Natural killer cell (primary cell): ENCODE data around the gene CSNK1E. TPM values are rescaled to one million over a fixed set of nuclear protein-coding genes. Genes with fewer than 3 reads are reported as not detected.
A peak's percentile ranks its signal among the peaks of the same experiment; 100 is the strongest.

Source experiments
- ATAC-seq, 3 donors: fragments of 150-1000 bp in 2 of 3; fragments of 200-7000 bp in 1 of 3; cut with Tn5 transposase; 1 replicate in 1 of 3; 2 replicates in 2 of 3; pipeline ENCODE4 v1.10.0; 2021; ENCODE audit warnings: mild to moderate bottlenecking in 2 of 3, moderate library complexity in 2 of 3
- DNase-seq, 2 donors: peaks; one replicate each; pipeline versions ENCODE4 v3.0.0 to v3.0.0-alpha.2; 2013 to 2021; ENCODE audit warnings: mixed read lengths in 1 of 2
- H3K27ac ChIP-seq: one replicate; pipeline ENCODE4 v1.5.1; 2013; ENCODE audit warnings: mild to moderate bottlenecking, low read length
- H3K27me3 ChIP-seq: one replicate; pipeline ENCODE4 v1.6.1; 2013; ENCODE audit warnings: low read length; ENCODE audit not compliant: control insufficient read depth, insufficient read depth
- H3K36me3 ChIP-seq: one replicate; pipeline ENCODE4 v1.6.1; 2013; ENCODE audit warnings: low read length; ENCODE audit not compliant: control insufficient read depth, insufficient read depth
- H3K4me1 ChIP-seq: one replicate; pipeline ENCODE4 v1.6.1; 2013; ENCODE audit warnings: low read length; ENCODE audit not compliant: control insufficient read depth, insufficient read depth
- H3K4me3 ChIP-seq: one replicate; pipeline ENCODE4 v1.5.1; 2013; ENCODE audit warnings: low read length
- H3K9me3 ChIP-seq: one replicate; pipeline ENCODE4 v1.6.1; 2013; ENCODE audit warnings: low read length; ENCODE audit not compliant: control insufficient read depth, insufficient read depth
- H3K27ac Mint-ChIP-seq, 2 donors: one replicate each; pipeline ENCODE4 v1.8.0; 2022; ENCODE audit warnings: mild to moderate bottlenecking in 2 of 2, mixed read lengths in 2 of 2, moderate library complexity in 1 of 2
- H3K27me3 Mint-ChIP-seq, 2 donors: one replicate each; pipeline ENCODE4 v1.8.0; 2022; ENCODE audit warnings: low read depth in 2 of 2, mixed read lengths in 2 of 2
- H3K36me3 Mint-ChIP-seq: one replicate; pipeline ENCODE4 v1.8.0; 2022; ENCODE audit warnings: mixed read lengths
- H3K4me1 Mint-ChIP-seq, 2 donors: one replicate each; pipeline ENCODE4 v1.8.0; 2022; ENCODE audit warnings: mixed read lengths in 2 of 2
- H3K4me3 Mint-ChIP-seq: one replicate; pipeline ENCODE4 v1.8.0; 2022; ENCODE audit warnings: mild to moderate bottlenecking, moderate library complexity, mixed read lengths
- H3K9me3 Mint-ChIP-seq, 2 donors: one replicate each; pipeline ENCODE4 v1.8.0; 2022; ENCODE audit warnings: mixed read lengths in 2 of 2
- WGBS: methylation state at CpG from one replicate; pipeline ENCODE4 v1.1.7; 2013; ENCODE audit warnings: missing lambda C conversion rate; ENCODE audit not compliant: insufficient coverage; 5-methylcytosine and 5-hydroxymethylcytosine counted together
- intact Hi-C: fragments of 100-400 bp; cut with micrococcal nuclease; formaldehyde crosslinking; loops from one replicate; pipeline ENCODE4 v1.14.2; 2022
- total RNA-seq, 4 donors: library from RNA; stranded (reverse); fragments of 120-200 nt in 1 of 4; gene quantifications; one replicate each; pipeline versions ENCODE4 v1.2.3 to v1.2.4, GENCODE V29; 2013 to 2022
- TF ChIP-seq, protein P1 (sequence below): fragments of 200-600 bp; IDR thresholded peaks from one replicate; pipeline ENCODE4 v1.8.0; 2022; ENCODE audit warnings: antibody characterized with exemption

The CSNK1E gene
- total RNA-seq, 3 donors from 2014 or later (not counting 1 experiment from before 2014, with no cell fraction given): 126 to 178 (median 149) TPM

- Histone ChIP-seq H3K4me1 (peaks cover 79% of the 10 kb centered on the region), H3K27ac (no peak overlapping the region), H3K4me3 (no peak overlapping the region), H3K27me3 (no peaks in the 10 kb centered on the region), H3K36me3 (no peaks in the 10 kb centered on the region), H3K9me3 (no peaks in the 10 kb centered on the region)
- no peaks in the 10 kb centered on the region for H3K9me3 Mint-ChIP-seq
- no peak for DNase-seq
- peak overlapping the region; percentile 92 to 96 for H3K27ac Mint-ChIP-seq
- no peaks in the 10 kb centered on the region for H3K27me3 Mint-ChIP-seq
- WGBS: 84% methylated on average over 13 of the region's 13 CpGs
- H3K4me1 Mint-ChIP-seq: peaks cover 61 to 73% of the 10 kb centered on the region in 2 donors
- no peaks in the 10 kb centered on the region for H3K36me3 Mint-ChIP-seq
- H3K4me3 Mint-ChIP-seq: peak overlapping the region; percentile 75
- ATAC-seq: no peak
- intact Hi-C loops: no loop called here
- TF ChIP-seq, protein P1, sequence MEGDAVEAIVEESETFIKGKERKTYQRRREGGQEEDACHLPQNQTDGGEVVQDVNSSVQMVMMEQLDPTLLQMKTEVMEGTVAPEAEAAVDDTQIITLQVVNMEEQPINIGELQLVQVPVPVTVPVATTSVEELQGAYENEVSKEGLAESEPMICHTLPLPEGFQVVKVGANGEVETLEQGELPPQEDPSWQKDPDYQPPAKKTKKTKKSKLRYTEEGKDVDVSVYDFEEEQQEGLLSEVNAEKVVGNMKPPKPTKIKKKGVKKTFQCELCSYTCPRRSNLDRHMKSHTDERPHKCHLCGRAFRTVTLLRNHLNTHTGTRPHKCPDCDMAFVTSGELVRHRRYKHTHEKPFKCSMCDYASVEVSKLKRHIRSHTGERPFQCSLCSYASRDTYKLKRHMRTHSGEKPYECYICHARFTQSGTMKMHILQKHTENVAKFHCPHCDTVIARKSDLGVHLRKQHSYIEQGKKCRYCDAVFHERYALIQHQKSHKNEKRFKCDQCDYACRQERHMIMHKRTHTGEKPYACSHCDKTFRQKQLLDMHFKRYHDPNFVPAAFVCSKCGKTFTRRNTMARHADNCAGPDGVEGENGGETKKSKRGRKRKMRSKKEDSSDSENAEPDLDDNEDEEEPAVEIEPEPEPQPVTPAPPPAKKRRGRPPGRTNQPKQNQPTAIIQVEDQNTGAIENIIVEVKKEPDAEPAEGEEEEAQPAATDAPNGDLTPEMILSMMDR: no peak
These were observed 46.9 kb downstream of the CSNK1E start for GRCh38 chr22:38270091-38270992.

GRCh38 chr22:38269466-38269865 is 47.8 kb downstream of the CSNK1E start:
- Mint-ChIP-seq H3K4me3 (no peak overlapping the region), H3K9me3 (no peaks in the 10 kb centered on the region), H3K27me3 (no peaks in the 10 kb centered on the region), H3K27ac (peak overlapping the region; percentile 92 to 96), H3K4me1 (peaks cover 69 to 80% of the 10 kb centered on the region in 2 donors), H3K36me3 (no peaks in the 10 kb centered on the region)
- Histone ChIP-seq H3K9me3 (no peaks in the 10 kb centered on the region), H3K4me3 (no peak overlapping the region), H3K4me1 (peaks cover 86% of the 10 kb centered on the region), H3K36me3 (no peaks in the 10 kb centered on the region), H3K27me3 (no peaks in the 10 kb centered on the region), H3K27ac (no peak overlapping the region)
- intact Hi-C loops: loop anchor here (10.0 kb wide), 1 partner anchor 95 kb away; no protein-coding TSS in a partner anchor
- ATAC-seq (no peak), DNase-seq (no peak)
- 87% methylated on average over 7 of the region's 7 CpGs for WGBS
- TF ChIP-seq, protein P1: no peak

DNA sequence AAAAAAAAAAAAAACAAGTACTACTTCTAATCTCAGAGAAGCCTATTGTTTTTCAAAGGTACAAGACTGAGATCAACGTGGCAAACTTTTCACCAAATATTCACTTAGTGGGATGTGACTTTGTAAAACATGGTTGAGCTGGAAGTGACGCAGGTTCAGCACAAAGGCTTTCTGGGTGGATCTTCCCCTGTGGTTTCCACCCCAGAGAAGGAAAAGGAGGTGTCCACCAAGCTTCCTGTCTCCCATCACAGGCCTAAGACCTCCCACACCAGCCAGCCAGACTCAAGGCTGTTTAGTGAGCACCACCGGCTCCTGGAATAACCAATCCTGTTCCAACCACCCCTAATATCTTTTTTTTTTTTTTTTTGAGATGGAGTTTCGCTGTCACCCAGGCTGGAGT is 50.1 kb downstream of the CSNK1E start:
- Histone ChIP-seq H3K4me3 (no peak overlapping the region), H3K4me1 (peaks cover 81% of the 10 kb centered on the region), H3K36me3 (no peaks in the 10 kb centered on the region), H3K9me3 (no peaks in the 10 kb centered on the region), H3K27ac (peak overlapping the region; percentile 74), H3K27me3 (no peaks in the 10 kb centered on the region)
- H3K27ac Mint-ChIP-seq: peak overlapping the region; percentile 82 to 92
- WGBS: 42% methylated on average over 3 of the region's 4 CpGs
- H3K36me3 Mint-ChIP-seq: no peaks in the 10 kb centered on the region
- DNase-seq (peak; percentile 55 to 89), ATAC-seq (peak; percentile 92 to 97 (median 97))
- peak overlapping the region; percentile 85 for H3K4me3 Mint-ChIP-seq
- peaks cover 67 to 82% of the 10 kb centered on the region in 2 donors for H3K4me1 Mint-ChIP-seq
- no peaks in the 10 kb centered on the region for H3K27me3 Mint-ChIP-seq
- H3K9me3 Mint-ChIP-seq: no peaks in the 10 kb centered on the region
- TF ChIP-seq, protein P1: no peak
- intact Hi-C loops: loop anchor here (2.0 to 10.0 kb wide), 2 partner anchors 48 to 92 kb away; no protein-coding TSS in a partner anchor
